A673 (cell line): ENCODE data around the gene PRH1.

Experiments
- EZH2 ChIP-seq: fragments of 200-600 bp; sonication (generic); IDR thresholded peaks from 2 replicates; pipeline ENCODE4 v1.6.1; 2017; ENCODE audit warnings: borderline replicate concordance, low read depth, mild to moderate bottlenecking, mixed read lengths, antibody characterized with exemption, low read length; ENCODE audit not compliant: poor library complexity, severe bottlenecking
- TF ChIP-seq, protein P1 (sequence below): fragments of 300-800, 200-600 bp; sonication (generic); conservative IDR thresholded peaks from 2 replicates; pipeline ENCODE4 v1.5.1; 2017; ENCODE audit warnings: low read depth, mild to moderate bottlenecking, antibody characterized with exemption, low read length, moderate library complexity, mixed read lengths

GRCh38 chr12:10855807-10856206 lies 28.2 kb downstream of the PRH1 start:
- TF ChIP-seq, protein P1, sequence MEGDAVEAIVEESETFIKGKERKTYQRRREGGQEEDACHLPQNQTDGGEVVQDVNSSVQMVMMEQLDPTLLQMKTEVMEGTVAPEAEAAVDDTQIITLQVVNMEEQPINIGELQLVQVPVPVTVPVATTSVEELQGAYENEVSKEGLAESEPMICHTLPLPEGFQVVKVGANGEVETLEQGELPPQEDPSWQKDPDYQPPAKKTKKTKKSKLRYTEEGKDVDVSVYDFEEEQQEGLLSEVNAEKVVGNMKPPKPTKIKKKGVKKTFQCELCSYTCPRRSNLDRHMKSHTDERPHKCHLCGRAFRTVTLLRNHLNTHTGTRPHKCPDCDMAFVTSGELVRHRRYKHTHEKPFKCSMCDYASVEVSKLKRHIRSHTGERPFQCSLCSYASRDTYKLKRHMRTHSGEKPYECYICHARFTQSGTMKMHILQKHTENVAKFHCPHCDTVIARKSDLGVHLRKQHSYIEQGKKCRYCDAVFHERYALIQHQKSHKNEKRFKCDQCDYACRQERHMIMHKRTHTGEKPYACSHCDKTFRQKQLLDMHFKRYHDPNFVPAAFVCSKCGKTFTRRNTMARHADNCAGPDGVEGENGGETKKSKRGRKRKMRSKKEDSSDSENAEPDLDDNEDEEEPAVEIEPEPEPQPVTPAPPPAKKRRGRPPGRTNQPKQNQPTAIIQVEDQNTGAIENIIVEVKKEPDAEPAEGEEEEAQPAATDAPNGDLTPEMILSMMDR, result no peak
- no peak for TF ChIP-seq EZH2
